GM23338 (cell line): ENCODE results near the gene GOLGA6B.
"Not testable (repeated sequence)": the region's sequence is repeated elsewhere in the genome, so short reads cannot be mapped to it uniquely, and the experiment has no call there.

Experiments
- CREB1 ChIP-seq: fragments of 250-450 bp; sonication (Bioruptor Pico); IDR thresholded peaks from 2 replicates; pipeline ENCODE4 v1.5.0; 2020; ENCODE audit warnings: low read depth, mild to moderate bottlenecking, moderate library complexity
- CTCF ChIP-seq, 2 experiments: fragments of 200-600 bp in 1 of 2; sonication (generic) in 1 of 2; conservative IDR thresholded peaks; 2 replicates each; pipeline versions ENCODE4 v1.5.1 to v1.6.1; 2016 to 2017; ENCODE audit warnings: antibody characterized with exemption in 2 of 2, low read depth in 2 of 2, mild to moderate bottlenecking in 2 of 2, moderate library complexity in 1 of 2
- ETS1 ChIP-seq: IDR thresholded peaks from 2 replicates; pipeline ENCODE4 v1.6.1; 2016; ENCODE audit warnings: antibody characterized with exemption
- EZH2 ChIP-seq: fragments of 200-600 bp; sonication (generic); IDR thresholded peaks from one replicate; pipeline ENCODE4 v1.8.0; 2017; ENCODE audit warnings: antibody characterized with exemption, mild to moderate bottlenecking, low read depth; ENCODE audit not compliant: unreplicated experiment
- EZH2phosphoT487 ChIP-seq: fragments of 200-600 bp; sonication (generic); IDR thresholded peaks from one replicate; pipeline ENCODE4 v1.8.1; 2018; ENCODE audit warnings: antibody characterized with exemption; ENCODE audit not compliant: unreplicated experiment
- JUNB ChIP-seq: IDR thresholded peaks from one replicate; pipeline ENCODE4 v1.6.1; 2016; ENCODE audit warnings: antibody characterized with exemption; ENCODE audit not compliant: unreplicated experiment
- NANOG ChIP-seq: IDR thresholded peaks from 2 replicates; pipeline ENCODE4 v1.6.1; 2016; ENCODE audit warnings: antibody characterized with exemption, borderline replicate concordance
- POLR2AphosphoS5 ChIP-seq: IDR thresholded peaks from 2 replicates; pipeline ENCODE4 v1.6.1; 2016; ENCODE audit warnings: antibody characterized with exemption, low read depth
- REST ChIP-seq: IDR thresholded peaks from one replicate; pipeline ENCODE4 v1.6.1; 2018; ENCODE audit warnings: antibody characterized with exemption; ENCODE audit not compliant: unreplicated experiment
- STAT1 ChIP-seq: IDR thresholded peaks from one replicate; pipeline ENCODE4 v1.6.1; 2016; ENCODE audit warnings: antibody characterized with exemption; ENCODE audit not compliant: unreplicated experiment
- ZNF114 ChIP-seq: fragments of 250-450 bp; sonication (Bioruptor Pico); IDR thresholded peaks from 2 replicates; pipeline ENCODE4 v1.5.0; 2020; ENCODE audit warnings: mild to moderate bottlenecking, moderate library complexity
- ZNF331 ChIP-seq: fragments of 250-450 bp; sonication (Bioruptor Pico); IDR thresholded peaks from 2 replicates; pipeline ENCODE4 v1.5.0; 2020; ENCODE audit warnings: low read depth, mild to moderate bottlenecking, moderate library complexity

- not testable (repeated sequence) for TF ChIP-seq CTCF (conservative IDR thresholded peaks at IDR 0.05; ENCODE audit: low read depth in 2 of 2); EZH2; REST; ZNF331 (CRISPR knock-in tag); NANOG; POLR2AphosphoS5; JUNB; EZH2phosphoT487; ZNF114 (CRISPR knock-in tag); CREB1 (CRISPR knock-in tag); ETS1; STAT1
Measured at GRCh38 chr15:72665706-72666105, 11.2 kb downstream of the GOLGA6B start.
